ENCODE data around the gene DCDC2. TPM values are rescaled to one million over a fixed set of nuclear protein-coding genes. Genes with fewer than 3 reads are reported as not detected.
A peak's percentile ranks its signal among the peaks of the same experiment; 100 is the strongest.

DCDC2 gene
- total RNA-seq, 1 donor from 2014 or later = 4.5 TPM

DNA sequence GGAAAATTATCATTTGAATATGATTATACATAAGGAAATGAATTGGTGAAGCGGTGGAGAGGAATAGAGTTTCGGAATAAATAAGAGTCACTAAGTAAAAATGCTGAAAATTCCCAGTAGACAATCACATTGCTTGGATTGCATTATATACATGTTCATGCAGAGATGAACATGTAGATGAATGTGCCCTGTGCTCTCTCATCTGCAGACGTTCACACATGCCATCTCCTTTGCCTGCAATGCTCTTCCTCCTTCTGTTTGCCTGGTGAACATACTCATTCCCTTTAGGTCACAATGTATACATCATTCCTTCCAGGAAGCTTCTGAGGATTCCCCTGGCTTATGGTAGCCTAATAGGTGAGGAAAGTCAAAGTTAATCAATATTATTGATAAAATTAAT is 17.9 kb downstream of the DCDC2 start:
- Mint-ChIP-seq H3K27ac (ENCODE audit: unreplicated experiment) (no peak overlapping the region), H3K27me3 (ENCODE audit: low read depth, unreplicated experiment) (no peaks in the 10 kb centered on the region)
- no peak for FAIRE-seq

DNA sequence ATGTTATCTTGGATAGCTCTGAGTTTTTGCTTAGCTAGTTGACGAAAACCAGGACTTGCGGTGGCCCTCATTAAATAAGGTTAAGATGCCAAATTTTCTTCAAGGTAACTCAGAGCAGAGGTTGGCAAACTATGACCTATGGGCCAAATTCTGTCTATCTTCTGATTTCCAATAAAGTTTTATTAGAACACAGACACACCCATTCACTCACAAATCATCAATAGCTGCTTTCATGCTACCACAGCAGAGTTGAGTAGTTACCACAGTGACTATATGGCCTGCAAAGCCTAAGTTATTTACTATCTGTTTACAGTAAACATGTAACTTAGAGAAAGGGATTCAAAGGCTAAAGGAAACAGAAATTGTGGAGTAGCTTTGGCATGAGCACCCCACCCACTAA is 23.6 kb downstream of the DCDC2 start:
- Histone ChIP-seq H3K9me3 (ENCODE audit: insufficient read depth, low read depth, low read length) (no peaks in the 10 kb centered on the region), H3K4me3 (ENCODE audit: insufficient read depth, low read depth, low read length) (no peak overlapping the region), H4K20me1 (ENCODE audit: insufficient read depth, low read length) (no peaks in the 10 kb centered on the region), H2AFZ (ENCODE audit: low read depth, low read length) (no peak overlapping the region), H3K27me3 (ENCODE audit: insufficient read depth, low read length) (no peaks in the 10 kb centered on the region), H3K4me2 (ENCODE audit: low read length) (no peak overlapping the region), H3K79me2 (ENCODE audit: insufficient read depth, low read length) (no peaks in the 10 kb centered on the region), H3K9ac (ENCODE audit: low read length) (no peak overlapping the region), H3K27ac (ENCODE audit: low read depth, low read length) (no peak overlapping the region), H3K4me1 (ENCODE audit: insufficient read depth, low read length) (peaks cover 7% of the 10 kb centered on the region), H3K36me3 (ENCODE audit: insufficient read depth, low read length) (no peaks in the 10 kb centered on the region)
- DNase-seq (ENCODE audit: low read depth) = no peak
- Mint-ChIP-seq H3K27ac (ENCODE audit: unreplicated experiment) (no peak overlapping the region), H3K4me3 (ENCODE audit: unreplicated experiment) (no peak overlapping the region), H3K36me3 (ENCODE audit: low read depth, unreplicated experiment) (peaks cover 1% of the 10 kb centered on the region), H3K4me1 (ENCODE audit: low read depth, unreplicated experiment) (peaks cover 31% of the 10 kb centered on the region), H3K27me3 (ENCODE audit: low read depth, unreplicated experiment) (no peaks in the 10 kb centered on the region), H3K9me3 (ENCODE audit: unreplicated experiment) (peaks cover 8% of the 10 kb centered on the region)
- no peak for FAIRE-seq
- TF ChIP-seq EZH2 (IDR thresholded peaks at IDR 0.05; ENCODE audit: insufficient read depth, low read length) = no peak
- no peak for TF ChIP-seq CTCF (IDR thresholded peaks at IDR 0.05; ENCODE audit: insufficient read depth, low read depth, low read length)

More for the DNA sequence above, 17.9 kb downstream of the DCDC2 start:
- Histone ChIP-seq H3K4me3 (ENCODE audit: insufficient read depth, low read depth, low read length) (no peak overlapping the region), H3K9me3 (ENCODE audit: insufficient read depth, low read depth, low read length) (no peaks in the 10 kb centered on the region), H3K36me3 (ENCODE audit: insufficient read depth, low read length) (no peaks in the 10 kb centered on the region), H3K4me1 (ENCODE audit: insufficient read depth, low read length) (no peaks in the 10 kb centered on the region), H3K4me2 (ENCODE audit: low read length) (no peak overlapping the region), H3K9ac (ENCODE audit: low read length) (no peak overlapping the region), H4K20me1 (ENCODE audit: insufficient read depth, low read length) (no peaks in the 10 kb centered on the region), H3K27me3 (ENCODE audit: insufficient read depth, low read length) (no peaks in the 10 kb centered on the region), H3K79me2 (ENCODE audit: insufficient read depth, low read length) (no peaks in the 10 kb centered on the region), H2AFZ (ENCODE audit: low read depth, low read length) (no peak overlapping the region), H3K27ac (ENCODE audit: low read depth, low read length) (no peak overlapping the region)
- no peak overlapping the region for H3K4me3 Mint-ChIP-seq (ENCODE audit: unreplicated experiment)
- no peak for TF ChIP-seq CTCF (IDR thresholded peaks at IDR 0.05; ENCODE audit: insufficient read depth, low read depth, low read length)
- no peak for TF ChIP-seq EZH2 (IDR thresholded peaks at IDR 0.05; ENCODE audit: insufficient read depth, low read length)
- DNase-seq (ENCODE audit: low read depth) = no peak
- H3K36me3 Mint-ChIP-seq (ENCODE audit: low read depth, unreplicated experiment) = peaks cover 1% of the 10 kb centered on the region
- peaks cover 8% of the 10 kb centered on the region for H3K9me3 Mint-ChIP-seq (ENCODE audit: unreplicated experiment)
- peaks cover 6% of the 10 kb centered on the region for H3K4me1 Mint-ChIP-seq (ENCODE audit: low read depth, unreplicated experiment)

GRCh38 chr6:24332317-24332716 is 25.5 kb downstream of the DCDC2 start:
- no peak overlapping the region for H3K4me3 Mint-ChIP-seq (ENCODE audit: unreplicated experiment)
- peak overlapping the region; percentile 94 for H3K27ac Mint-ChIP-seq (ENCODE audit: unreplicated experiment)
- H3K79me2 ChIP-seq (ENCODE audit: insufficient read depth, low read length) = no peaks in the 10 kb centered on the region
- H3K4me3 ChIP-seq (ENCODE audit: insufficient read depth, low read depth, low read length) = no peak overlapping the region
- H3K9me3 ChIP-seq (ENCODE audit: insufficient read depth, low read depth, low read length) = no peaks in the 10 kb centered on the region
- H4K20me1 ChIP-seq (ENCODE audit: insufficient read depth, low read length) = no peaks in the 10 kb centered on the region
- peak; percentile 94 for DNase-seq (ENCODE audit: low read depth)
- H3K27me3 ChIP-seq (ENCODE audit: insufficient read depth, low read length) = no peaks in the 10 kb centered on the region
- no peak for TF ChIP-seq EZH2 (IDR thresholded peaks at IDR 0.05; ENCODE audit: insufficient read depth, low read length)
- TF ChIP-seq CTCF (IDR thresholded peaks at IDR 0.05; ENCODE audit: insufficient read depth, low read depth, low read length) = no peak
- H3K36me3 ChIP-seq (ENCODE audit: insufficient read depth, low read length) = no peaks in the 10 kb centered on the region
- H2AFZ ChIP-seq (ENCODE audit: low read depth, low read length) = no peak overlapping the region
- peak overlapping the region; percentile 2 for H3K4me2 ChIP-seq (ENCODE audit: low read length)
- no peaks in the 10 kb centered on the region for H3K36me3 Mint-ChIP-seq (ENCODE audit: low read depth, unreplicated experiment)
- H3K4me1 ChIP-seq (ENCODE audit: insufficient read depth, low read length) = peaks cover 15% of the 10 kb centered on the region
- no peaks in the 10 kb centered on the region for H3K27me3 Mint-ChIP-seq (ENCODE audit: low read depth, unreplicated experiment)
- no peak for FAIRE-seq
- H3K4me1 Mint-ChIP-seq (ENCODE audit: low read depth, unreplicated experiment) = peaks cover 40% of the 10 kb centered on the region
- H3K9me3 Mint-ChIP-seq (ENCODE audit: unreplicated experiment) = no peaks in the 10 kb centered on the region
- peak overlapping the region; percentile 54 for H3K27ac ChIP-seq (ENCODE audit: low read depth, low read length)
- H3K9ac ChIP-seq (ENCODE audit: low read length) = no peak overlapping the region
